Tongue (tissue), 2 donors: ENCODE measurements around the gene ABHD2. TPM values are rescaled to one million over a fixed set of nuclear protein-coding genes. Genes with fewer than 3 reads are reported as not detected.

Source experiments
- DNase-seq: peaks from one replicate; pipeline ENCODE4 v3.0.0-alpha.2; 2015
- total RNA-seq: library from RNA; depleted of rRNA; stranded (reverse); fragments of >200 nt; gene quantifications from one replicate; pipeline ENCODE4 v1.2.3, GENCODE V29; 2014

Gene ABHD2
- total RNA-seq, 1 donor from 2014 or later: 56.5 TPM

DNA sequence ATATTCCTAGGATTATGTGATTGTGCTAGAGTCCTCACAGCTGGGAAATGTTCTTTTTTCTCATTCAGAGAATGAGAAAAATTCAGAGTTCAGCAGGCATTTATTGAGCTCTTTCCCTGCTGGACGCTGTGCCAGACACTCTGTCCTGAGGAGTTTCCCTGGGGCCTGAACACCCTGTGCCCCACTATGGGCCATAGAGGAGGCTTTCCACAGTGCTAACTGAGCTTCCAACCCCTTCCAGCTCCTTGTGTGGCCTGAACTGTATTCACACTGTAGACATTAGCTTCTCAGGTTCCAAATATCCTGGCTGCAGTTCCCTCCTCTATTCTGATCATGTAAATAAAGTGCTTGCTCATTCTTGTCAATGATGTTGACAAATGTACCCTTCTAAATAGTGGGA, 10.0 kb downstream of the ABHD2 start:
- DNase-seq: peak; percentile 48

DNA sequence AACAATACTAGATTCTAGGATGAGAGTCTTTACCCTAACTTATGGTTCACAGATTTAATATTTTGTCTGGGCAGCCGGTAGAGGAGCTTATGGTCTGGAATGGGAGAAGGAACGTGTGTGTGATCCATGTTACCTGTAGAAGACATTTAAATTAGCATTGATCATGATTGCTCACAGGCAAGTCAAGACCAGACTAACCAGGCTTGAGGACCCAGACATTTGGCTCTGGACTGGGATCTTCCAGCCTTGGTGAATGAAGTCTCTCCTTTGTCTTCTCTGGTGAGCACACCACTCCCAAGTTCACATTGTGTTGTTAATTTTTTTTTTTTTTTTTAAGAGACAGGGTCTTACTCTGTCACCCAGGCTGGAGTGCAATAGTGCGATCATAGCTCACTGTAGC, 11.7 kb downstream of the ABHD2 start:
- DNase-seq: no peak

DNA sequence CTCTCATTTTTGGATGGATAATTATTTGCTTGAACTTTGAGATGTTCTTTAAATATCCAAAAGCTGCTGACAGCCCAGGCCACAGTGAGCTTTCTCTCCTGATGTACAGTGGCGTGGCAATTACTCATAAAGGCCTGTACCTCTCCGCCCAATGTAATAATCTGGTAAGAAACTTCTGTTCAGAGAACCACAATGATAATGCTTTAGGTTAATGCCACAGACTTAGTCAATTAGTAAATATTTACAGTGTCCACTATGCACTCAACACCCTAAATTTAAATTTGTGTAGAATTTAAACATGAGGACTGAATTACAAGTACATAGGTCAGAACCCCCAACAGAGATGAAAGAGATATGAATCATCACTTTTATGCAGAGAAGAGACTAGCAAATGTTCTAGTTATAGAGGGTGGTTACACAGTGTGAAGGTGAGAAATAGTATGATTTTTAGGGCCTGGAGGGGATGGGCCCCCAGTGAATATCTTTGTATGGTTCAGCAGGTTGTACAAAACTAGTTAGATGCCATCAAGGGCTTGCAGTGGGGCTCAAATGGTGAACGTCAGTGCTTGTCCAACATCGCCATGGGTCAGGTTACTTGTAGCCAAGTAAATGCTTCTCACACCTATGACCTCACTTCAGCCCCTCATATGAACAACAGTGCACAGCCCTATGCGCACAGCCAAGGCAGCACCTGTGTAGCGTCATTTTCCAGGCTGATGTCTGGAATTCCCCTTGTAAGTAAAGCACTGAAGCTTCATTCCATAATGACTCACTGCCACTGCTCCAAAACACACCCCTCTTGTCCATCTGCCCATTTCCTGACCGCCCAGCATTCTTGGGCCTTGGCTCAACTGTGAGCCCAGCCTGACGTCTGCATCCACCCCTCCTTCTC, 13.3 kb downstream of the ABHD2 start:
- peak; percentile 72 for DNase-seq

DNA sequence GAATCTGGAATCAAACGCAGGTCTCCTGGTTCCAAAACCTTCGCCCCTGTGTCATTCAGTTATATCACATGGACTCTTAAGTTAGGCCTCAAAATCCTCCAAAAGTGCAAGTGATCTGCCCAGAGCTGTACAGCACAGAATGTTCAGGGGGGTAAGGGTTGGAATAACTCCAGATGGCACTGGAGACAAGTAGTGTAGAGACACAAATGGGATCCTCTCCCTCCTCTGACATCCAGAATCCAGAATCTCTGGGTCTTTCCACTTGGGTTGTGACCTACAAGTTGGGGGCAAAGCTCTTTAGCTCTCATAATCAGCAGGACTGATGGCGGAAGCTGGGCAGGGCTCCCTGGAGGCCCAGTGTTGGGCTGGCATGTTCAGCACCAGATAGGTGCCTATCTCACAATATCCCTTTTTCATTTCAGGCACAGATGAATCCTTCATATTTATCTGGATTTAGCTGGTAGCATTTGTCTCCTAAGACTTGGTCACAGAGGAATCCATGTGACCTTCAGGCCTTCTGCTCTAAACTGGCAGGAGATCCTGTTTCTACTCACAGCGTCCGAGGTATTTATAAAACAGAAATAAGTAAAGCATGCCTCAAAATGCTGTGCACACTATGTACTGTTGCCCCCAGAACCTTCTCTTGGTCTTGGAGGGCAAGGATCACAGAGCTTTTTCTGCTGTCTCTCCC, 15.4 kb downstream of the ABHD2 start:
- no peak for DNase-seq

DNA sequence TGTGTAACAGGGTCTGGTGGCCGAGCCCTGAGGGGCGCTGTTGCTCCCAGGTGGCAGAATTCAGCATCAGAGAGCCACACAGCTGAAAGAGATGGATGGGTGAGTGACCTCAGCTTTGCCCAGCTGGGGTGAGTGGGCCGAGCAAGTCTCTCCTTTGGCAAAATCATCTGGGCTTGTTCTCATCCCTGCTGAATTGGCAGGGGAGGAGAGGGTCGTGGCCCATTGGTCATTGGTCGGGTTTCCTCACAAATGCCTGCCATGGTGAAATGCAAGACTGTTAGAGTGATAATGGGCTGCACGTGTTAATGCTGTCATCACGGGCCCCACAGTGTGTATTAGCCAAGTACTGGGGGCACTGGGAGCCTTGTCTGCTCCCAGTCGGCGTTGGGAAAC, 15.9 kb downstream of the ABHD2 start:
- DNase-seq: no peak

DNA sequence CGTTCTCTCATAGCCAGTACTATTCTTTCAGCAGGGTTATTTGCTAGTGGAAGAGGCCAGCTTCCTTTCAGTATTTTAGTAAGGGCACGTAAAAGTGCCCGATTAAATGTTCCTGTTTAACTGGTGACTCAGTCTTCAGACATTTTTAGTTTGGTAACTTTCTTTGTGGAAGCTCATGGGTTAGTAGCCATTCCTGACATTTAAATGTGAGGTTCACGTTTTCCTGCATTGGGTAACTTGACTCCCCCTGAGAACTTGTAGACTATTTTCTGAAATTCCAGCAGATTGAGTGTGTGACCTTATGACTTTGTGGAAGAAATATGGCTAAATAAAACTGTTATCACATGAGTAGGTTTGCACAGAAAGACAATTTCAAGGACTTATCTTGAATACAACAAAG, 16.9 kb downstream of the ABHD2 start:
- no peak for DNase-seq

DNA sequence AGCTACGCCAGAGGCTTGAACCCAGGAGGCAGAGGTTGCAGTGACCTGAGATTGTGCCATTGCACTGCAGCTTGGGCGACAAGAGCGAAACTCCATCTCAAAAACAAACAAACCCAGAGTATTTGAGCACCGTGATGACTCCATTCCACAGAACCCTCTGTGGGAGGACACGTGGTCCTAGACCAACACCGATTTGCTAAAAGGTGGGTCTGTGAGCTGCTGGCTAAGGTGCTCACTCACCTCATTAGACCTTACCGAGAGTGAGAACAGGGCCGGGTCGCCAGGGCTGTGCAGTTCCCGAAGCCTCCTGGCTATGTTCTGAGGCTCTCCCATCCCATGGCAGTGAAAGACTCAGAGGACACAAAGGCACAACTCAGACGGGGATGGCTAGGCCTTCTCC, 17.9 kb downstream of the ABHD2 start:
- DNase-seq: no peak

DNA sequence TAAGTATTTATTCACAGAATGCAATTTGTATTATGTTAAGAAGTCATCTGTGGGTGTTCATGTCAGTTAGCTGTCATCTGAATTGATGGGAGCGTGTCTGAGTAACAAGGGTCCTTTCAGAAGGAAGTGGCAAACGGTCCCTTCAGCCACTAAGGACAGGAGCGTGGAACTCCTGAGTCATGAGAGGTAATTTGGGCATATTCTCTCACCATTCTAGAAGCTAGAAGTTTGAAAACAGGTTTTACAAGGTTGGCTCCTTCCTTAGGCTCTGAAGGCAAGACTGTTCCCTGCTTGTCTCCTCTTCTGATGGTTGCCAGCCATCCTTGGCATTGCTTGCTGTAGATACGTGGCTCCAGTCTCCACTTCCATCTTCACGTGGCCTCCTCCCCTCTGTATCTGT, 19.7 kb downstream of the ABHD2 start:
- peak; percentile 27 for DNase-seq

DNA sequence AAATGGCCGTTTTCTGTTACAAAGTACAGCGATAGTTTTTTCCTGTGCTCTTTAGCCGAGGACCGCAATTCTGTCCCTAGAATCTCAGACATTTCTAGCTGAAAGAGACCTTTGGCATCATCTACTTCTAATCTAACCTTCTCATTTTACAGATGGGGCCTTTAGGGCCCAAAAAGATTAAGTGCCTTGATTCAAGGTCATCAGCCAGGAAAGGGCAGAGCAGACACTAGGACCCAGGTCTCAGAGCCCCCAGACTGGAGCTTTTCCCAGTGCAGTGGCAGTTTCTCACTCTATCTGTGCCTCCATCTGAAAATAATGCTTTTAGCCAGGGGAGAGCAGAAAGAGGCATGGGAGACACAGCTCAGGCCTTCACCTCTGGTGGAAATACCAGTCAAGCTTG, 20.6 kb downstream of the ABHD2 start:
- DNase-seq: no peak

DNA sequence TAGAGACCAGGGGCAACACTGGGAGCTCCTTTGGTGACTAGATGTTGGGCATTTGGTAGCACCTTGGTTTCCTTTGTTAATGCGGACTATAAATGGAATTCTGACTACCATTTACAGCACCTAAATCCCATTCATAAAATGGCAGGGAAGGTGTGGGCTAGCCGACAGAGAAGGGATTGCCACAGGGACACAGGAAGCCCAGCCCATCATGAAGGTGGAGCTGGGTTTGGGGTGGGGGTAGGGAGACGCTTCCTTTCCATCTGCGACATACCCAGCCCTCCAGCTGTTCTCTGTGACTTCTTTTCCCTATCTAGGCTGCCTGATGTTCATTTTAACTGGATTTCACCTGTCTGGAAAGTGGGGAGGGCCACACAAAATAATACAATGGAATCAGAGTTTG, 21.0 kb downstream of the ABHD2 start:
- no peak for DNase-seq

DNA sequence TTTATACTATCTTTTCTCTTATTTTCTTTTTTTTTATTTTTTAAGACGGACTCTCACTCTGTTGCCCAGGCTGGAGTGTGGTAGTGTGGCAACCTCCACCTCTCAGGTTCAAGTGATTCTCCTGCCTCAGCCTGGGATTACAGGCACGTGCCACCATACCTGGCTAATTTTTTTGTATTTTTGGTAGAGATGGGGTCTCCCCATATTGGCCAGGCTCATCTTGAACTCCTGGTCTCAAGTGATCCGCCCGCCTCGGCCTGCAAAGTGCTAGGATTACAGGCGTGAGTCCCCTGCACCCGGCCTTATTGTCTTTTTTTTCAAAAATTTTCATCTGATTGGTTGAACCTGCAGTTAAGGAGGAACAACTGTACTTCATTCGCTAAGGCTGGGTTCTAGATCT, 21.8 kb downstream of the ABHD2 start:
- DNase-seq: no peak

DNA sequence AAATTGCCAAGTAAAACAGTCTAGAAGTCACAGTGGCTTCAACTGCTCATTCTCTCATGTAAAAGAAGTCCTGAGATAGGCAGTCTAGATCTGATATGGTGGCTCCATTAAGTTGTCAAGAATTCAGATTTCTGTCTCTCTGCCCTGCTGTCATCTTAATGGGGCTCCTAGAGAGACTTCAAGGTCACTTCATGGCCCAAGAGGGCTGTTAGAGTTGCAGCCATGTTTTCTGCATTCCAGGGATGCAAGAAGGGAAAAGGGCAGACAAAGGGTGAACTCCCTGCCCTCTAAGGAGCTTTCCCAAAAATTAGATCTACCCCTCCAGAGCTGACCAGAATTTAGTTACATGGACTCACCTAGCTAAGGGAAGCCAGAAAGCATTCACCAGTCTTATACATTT, 23.1 kb downstream of the ABHD2 start:
- DNase-seq: no peak

DNA sequence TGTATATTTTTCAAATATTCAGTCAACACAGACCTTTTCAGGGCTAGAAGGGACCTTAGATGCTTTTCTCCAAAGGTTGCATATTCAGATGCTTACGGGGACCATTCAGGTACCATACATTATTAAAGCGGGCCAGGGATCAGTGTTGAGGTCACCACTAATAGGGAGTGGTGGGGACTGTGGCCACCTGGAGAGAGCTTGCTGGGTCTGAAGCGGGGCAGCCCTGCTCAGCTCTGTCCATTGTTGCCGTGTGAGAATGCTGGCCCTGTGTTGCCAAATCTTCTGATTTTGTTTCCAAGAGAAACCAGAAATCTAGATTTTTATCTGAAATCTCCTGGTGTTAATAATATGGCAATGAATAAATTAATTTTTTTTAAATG, 23.7 kb downstream of the ABHD2 start:
- no peak for DNase-seq

DNA sequence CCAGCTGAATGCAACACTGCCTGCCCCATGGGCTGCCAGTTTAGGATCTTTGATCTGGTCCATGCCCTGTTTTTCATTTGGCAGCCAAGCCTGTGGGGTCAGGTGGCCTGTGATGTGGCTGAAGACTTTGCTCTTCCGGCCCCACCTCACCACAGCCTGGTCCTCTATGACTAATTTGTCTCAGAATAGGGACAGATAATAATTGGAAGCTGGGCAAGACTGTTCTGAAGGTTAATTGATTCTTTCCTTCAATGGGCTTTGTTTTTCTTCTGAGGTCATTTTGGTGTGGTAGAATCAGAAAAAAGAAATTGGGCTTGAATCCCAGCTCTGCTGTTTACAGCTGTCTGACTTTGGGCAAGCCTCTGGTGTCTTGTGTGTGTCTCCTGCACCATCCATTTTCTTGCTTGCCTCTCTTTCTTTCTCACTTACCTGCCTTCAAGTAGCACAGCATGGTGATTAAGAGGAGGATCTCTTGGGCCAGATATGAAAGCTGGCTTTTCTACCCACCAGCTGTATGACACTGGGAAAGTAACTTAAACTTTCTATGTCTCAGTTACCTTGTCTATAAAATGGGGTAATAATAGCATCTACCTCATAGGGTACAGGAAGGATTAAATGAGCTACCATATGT, 24.2 kb downstream of the ABHD2 start:
- DNase-seq: no peak

DNA sequence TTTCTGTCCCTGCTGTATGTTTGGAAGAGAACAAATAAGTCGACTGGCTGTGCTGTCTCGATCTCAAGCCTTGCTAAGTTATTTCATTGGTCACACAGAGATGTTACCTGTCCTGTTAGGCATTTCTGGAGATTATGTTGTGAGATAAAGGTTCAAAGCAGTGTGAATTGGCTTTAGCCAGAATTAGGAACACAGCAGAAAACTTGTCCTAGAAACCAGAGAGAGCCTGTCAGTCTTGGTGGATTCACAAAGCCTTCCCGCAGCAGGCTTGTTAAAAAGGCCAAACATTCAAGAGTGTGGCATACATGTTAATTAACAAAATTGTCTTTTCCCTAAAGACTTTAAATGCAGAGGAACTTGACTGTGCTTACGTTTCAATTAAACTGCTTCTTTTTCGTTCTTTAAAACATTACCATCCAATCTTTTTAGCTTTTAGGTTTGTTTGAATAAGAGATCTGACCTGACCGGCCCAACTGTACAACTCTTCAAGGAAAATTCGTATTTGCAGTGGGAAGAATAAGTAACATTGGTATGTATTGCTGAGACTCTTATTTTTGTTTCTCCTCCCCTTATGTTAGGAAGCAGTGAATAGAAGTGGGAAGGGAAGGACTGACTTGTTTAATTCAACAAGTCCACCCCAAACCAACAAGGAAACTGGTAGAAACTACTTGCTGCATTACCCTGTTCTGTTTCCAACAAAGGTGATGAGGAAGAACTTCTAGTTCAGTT, 25.2 kb downstream of the ABHD2 start:
- DNase-seq: no peak

DNA sequence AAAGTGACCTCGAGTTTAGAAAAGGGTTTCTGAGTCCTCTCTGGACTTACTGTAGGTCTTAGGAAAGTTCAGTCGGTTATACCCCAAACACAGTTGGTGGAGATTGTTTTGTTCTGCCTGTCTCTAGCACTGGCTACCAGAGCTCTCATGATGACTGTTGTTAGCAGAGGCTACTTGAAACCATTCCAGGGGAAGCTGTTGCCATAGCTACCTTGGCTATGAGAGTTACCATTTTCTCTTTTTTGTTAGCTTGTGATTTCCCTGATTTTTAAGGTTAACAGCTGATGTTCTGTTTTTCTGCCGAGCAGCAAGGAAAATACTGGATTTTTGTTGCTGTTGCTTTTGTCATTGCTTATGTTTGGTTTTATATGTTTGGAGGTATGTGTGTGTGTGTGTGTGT, 26.7 kb downstream of the ABHD2 start:
- DNase-seq: no peak

DNA sequence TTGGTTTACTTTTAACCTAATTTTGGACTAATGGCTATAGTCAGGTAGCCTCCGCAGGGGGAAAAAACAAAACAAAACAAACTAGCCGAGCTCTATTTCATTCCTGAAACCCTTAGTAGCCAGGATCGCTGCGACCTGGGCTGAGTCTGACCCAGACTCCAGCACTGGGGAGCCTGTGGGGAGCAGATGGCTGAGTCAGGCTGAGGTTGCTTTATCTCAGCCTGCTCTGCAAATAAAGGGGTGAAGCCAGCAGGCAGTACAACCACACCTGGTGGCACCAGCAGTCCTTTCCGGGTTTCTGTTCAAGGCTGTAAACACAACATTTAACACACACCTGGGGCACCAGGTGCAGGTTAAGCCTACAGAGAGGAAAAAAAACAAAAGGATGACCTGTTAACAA, 27.3 kb downstream of the ABHD2 start:
- DNase-seq: no peak

DNA sequence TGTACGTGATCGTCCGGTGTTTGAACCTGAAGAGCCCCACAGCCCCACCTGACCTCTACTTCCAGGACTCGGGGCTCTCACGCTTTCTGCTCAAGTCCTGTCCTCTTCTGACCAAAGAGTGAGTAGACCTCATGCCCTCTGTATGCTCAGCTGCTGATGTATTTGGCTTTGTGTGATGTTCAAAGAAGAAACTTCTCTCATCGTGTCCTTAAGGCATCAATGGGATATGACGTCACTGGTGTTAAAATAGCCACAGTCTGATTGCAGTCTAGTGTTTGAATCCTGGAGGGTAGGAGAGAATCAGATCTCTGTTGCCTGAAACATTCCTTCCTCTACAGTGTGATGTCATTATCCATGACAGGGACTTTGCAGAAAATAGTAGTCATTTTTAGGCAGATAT, 28.1 kb downstream of the ABHD2 start:
- peak; percentile 64 for DNase-seq

DNA sequence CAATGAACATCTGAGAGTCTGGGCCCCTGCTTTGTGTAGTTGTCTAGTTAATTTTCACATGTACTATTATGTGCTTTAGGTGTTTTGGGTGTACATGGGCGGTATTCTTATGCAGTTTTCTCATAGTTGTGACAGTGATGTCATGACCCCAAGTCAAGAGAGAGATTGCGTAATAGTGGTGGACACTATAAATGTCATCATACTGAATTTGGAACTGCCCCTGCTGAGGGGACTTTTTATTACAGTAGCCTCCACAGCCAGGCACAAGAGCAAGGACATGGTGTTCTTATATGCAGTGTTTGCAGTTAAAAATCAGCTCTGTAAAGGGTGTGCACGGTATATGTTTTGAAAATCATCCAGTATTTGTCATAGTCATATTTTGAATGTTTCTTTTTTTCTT, 29.5 kb downstream of the ABHD2 start:
- DNase-seq: no peak

DNA sequence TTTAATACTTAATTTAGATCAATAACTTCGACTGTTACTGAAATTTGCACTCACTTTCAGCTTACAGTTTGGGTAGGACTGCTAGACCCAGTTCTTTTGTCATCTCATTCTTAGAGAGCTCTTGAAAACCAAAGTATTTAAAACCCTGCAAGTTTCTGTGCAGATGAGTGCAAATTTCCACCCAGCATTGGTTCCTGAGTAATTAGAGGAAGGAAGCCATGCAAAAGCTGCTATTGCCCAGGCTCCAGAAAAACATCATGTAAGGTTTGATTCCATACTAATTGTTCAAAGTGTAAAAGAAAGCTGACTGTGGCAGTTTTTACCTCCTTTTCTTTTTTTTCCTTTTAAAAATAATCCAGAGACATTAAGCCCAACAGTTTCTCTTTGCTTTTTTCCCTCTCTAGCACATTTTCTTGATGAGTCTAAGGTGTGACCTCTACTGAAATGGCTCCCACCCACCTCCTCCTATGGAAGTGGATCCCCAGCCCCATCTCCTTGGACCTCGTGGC, 30.3 kb downstream of the ABHD2 start:
- no peak for DNase-seq

DNA sequence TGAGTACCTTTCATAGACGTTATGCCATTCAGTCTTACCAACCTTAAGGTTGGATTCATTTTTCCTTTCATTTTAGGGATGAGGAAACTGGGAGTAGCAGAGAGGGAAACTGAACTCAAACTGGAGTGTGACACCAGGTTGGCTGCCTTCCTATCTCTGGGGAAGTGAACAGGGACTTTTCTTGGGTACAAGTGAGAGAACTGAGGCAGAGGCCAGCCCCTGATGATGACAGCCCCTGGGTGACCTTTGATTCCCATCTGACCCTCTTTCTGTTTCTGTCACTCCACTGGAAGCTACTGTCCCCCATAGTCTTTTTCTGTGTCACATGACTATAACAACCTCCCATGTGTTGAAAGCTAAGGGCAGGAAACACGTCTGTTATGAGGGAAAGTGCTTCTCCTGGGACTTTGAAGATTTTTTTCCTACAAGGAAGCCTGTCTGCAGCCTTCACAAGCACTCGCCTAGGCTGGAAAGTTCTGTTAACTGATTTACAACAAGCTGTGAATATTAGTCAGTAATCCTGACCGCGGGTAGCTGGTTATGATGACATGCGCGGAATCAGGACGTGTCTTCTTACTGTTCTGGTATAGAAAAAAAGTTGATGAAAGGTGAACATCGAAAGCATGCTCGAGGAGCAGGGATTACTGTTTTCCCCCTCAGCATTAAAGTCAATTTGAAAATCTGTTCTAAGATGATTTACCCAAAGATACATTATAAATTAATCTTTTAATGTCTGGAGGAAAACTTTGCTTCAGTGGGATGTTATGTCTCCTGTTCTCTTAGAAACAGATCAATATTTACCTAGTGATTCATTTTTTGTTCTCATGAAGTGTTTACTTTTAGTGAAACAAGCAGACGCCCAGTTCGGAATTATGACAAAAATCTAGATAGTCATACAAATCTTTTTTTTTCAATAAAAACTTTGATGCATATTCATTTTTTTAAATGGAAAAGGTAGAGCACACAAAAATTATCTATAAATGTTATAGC, 31.5 kb downstream of the ABHD2 start:
- peak; percentile 68 for DNase-seq
